HL-60 (cell line): ENCODE measurements around the gene IL17B.

Source experiments
- DNase-seq, 2 experiments: peaks; one replicate each; pipeline ENCODE4 v3.0.0-alpha.2; 2010 to 2020; ENCODE audit warnings: low read depth in 1 of 2, low spot score in 1 of 2
- H3K27ac ChIP-seq: fragments of 250-450 bp; sonication (Bioruptor Pico); replicated peaks from 2 replicates; pipeline ENCODE4 v1.5.1; 2020; ENCODE audit warnings: mild to moderate bottlenecking, moderate library complexity
- H3K27me3 ChIP-seq: fragments of 250-450 bp; sonication (Bioruptor Pico); 2 replicates; pipeline ENCODE4 v1.5.1; 2021; ENCODE audit warnings: mild to moderate bottlenecking, moderate library complexity; ENCODE audit not compliant: insufficient read depth, poor library complexity, severe bottlenecking
- H3K4me3 ChIP-seq: replicated peaks from 2 replicates; pipeline ENCODE4 v1.5.1; 2011; ENCODE audit warnings: mild to moderate bottlenecking, control low read depth, low read length; ENCODE audit not compliant: insufficient read depth
- GABPA ChIP-seq: IDR thresholded peaks from 2 replicates; pipeline ENCODE4 v1.6.1; 2012; ENCODE audit warnings: low read depth
- POLR2AphosphoS5 ChIP-seq: IDR thresholded peaks from 2 replicates; pipeline ENCODE4 v1.6.1; 2012; ENCODE audit warnings: low read depth
- REST ChIP-seq: IDR thresholded peaks from 2 replicates; pipeline ENCODE4 v1.6.1; 2012; ENCODE audit warnings: low read depth; ENCODE audit not compliant: insufficient replicate concordance
- SPI1 ChIP-seq: IDR thresholded peaks from 2 replicates; pipeline ENCODE4 v1.6.1; 2012; ENCODE audit warnings: low read depth, mild to moderate bottlenecking, borderline replicate concordance
- TF ChIP-seq, protein P1 (sequence below): IDR thresholded peaks from one replicate; pipeline ENCODE4 v1.5.1; 2011; ENCODE audit warnings: low read length, control low read depth, inconsistent platforms; ENCODE audit not compliant: insufficient read depth

IL17B gene

DNA sequence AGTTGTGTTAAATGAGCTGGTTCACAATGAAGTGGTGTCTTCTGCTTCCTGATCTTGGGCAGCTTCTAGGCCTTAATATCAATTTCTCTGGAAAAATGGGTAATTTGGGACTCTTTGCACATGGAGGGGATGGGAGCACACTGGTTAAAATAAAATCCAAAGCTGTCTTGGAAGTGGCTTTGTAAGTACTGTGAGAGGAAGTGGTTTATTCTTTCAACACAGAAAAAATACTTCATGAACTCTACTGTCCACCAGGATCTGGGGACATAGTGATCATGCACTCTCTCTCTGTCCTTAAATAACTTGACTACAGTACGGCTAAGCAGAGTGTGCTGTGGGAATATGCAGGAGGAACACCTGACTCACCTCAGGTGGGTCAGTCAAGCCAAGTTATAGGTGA lies 18.8 kb downstream of the IL17B start:
- DNase-seq, result peak in 1 of 2 experiments; percentile 28
- TF ChIP-seq POLR2AphosphoS5 (no peak), SPI1 (peak; percentile 90)
- Histone ChIP-seq H3K27me3 (no peaks in the 10 kb centered on the region), H3K27ac (peak overlapping the region; percentile 52), H3K4me3 (no peak overlapping the region)

DNA sequence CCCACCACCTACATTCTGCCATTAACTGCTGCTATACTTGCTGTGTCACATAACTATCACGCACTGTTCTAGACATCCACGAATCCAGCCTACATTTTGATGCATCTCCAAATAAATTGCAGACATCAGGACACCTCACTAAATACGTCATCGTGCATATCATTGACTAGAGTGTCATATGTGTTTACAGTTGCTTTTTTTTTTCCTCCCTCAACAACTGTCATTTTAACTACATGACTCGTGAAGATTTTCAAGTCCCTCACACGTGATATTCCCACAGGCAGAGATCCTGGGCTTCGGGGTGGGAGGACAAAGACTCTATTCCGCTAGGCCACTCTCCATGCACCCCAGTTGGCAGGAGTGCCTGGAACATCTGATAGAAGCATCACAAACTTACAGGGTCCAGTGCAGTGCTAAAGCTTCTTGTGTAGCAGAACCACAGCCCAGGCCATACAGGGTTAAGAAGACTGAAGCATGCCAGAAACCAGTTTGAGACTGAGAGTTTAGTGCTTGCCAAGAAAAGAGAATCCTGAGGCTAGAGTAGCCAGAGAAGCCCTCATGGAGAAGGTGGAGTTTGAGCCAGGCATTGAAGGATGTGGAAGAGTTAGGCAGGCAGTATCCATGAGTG lies 20.1 kb downstream of the IL17B start:
- TF ChIP-seq, protein P1, sequence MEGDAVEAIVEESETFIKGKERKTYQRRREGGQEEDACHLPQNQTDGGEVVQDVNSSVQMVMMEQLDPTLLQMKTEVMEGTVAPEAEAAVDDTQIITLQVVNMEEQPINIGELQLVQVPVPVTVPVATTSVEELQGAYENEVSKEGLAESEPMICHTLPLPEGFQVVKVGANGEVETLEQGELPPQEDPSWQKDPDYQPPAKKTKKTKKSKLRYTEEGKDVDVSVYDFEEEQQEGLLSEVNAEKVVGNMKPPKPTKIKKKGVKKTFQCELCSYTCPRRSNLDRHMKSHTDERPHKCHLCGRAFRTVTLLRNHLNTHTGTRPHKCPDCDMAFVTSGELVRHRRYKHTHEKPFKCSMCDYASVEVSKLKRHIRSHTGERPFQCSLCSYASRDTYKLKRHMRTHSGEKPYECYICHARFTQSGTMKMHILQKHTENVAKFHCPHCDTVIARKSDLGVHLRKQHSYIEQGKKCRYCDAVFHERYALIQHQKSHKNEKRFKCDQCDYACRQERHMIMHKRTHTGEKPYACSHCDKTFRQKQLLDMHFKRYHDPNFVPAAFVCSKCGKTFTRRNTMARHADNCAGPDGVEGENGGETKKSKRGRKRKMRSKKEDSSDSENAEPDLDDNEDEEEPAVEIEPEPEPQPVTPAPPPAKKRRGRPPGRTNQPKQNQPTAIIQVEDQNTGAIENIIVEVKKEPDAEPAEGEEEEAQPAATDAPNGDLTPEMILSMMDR, result no peak
- TF ChIP-seq REST (no peak), GABPA (no peak), SPI1 (no peak)
- H3K4me3 ChIP-seq, result peak overlapping the region; percentile 97
- no peaks in the 10 kb centered on the region for H3K27me3 ChIP-seq
- peak overlapping the region; percentile 79 for H3K27ac ChIP-seq
- no peak for DNase-seq

DNA sequence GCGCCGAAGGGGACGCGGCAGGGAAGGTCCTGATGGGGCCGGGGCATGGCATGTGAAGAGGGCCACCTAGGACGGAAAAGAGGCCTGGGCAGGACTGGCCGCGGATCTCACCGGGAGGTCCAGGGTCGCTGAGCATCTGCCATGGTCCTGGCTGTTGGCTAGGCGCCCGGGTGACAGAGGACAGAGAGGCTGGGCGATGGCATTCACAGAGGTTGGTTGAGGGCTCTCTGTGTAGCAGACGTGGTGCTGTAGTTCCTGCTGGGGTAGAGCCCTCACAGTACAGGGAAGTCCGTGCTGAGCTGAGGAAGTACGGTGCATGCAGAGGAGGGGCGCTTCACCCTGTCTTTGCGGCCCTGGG lies 20.8 kb downstream of the IL17B start:
- Histone ChIP-seq H3K27ac (peak overlapping the region; percentile 79), H3K27me3 (no peaks in the 10 kb centered on the region), H3K4me3 (peak overlapping the region; percentile 97)
- peak; percentile 38 to 75 for DNase-seq
- TF ChIP-seq SPI1, result peak; percentile 74
- peak; percentile 33; the same call in 1 of the 2 replicates for TF ChIP-seq POLR2AphosphoS5
- TF ChIP-seq REST, result no peak

DNA sequence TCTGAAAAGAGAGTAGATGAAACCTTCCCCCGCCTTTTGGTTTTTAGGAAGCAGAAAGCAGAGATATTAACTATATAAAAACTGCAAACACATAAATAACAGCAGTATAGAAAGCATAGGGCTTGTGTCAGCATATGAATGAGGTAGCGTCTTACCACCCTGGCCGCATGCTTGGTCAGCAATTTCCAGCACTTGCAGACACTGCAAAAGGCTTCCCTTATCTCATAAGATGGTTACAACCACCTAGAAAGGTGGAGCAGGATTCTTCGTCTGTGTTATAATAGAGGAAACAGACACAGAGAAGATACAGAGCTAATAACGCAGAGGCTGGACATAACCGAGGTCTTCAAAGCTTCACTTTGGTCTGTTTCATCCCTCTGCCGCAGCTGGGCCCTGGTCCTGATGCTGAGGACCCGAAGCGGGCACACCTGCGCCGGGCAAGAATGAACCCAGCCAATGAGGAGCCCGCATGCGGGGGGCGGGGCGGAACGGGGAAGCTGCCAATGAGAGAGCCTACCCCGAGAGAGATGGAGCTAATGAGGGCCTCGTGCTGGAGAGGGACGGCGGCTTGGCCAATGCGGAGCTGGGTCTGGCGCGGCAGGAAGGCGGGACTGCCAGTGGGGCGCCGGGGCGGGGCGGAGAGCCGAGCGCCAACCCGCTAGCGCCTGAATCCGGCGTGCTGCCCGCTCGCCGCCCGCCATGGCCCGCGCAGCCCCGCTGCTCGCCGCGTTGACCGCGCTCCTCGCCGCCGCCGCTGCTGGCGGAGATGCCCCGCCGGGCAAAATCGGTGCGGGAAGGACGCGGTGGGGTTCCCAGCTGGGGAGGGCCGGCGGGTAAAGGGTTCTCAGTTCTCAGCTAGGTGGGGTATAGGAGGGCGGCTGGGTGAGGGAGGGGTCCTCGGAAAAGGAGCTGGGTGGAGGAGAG lies 21.5 kb downstream of the IL17B start, which contains the start of gene PCYOX1L:
Gene PCYOX1L (plus strand): TSS at position 677 of the 924 bp plus-strand sequence. CDS start 23 bp downstream, at position 700.
- H3K27ac ChIP-seq, result peak within 1 kb of the TSS; percentile 79
- peak; percentile 80 to 98 for DNase-seq
- peak within 1 kb of the TSS; percentile 97 for H3K4me3 ChIP-seq
- TF ChIP-seq REST (no peak), SPI1 (no peak), GABPA (no peak), POLR2AphosphoS5 (no peak; the same call in none of the 2 replicates)
- TF ChIP-seq, protein P1, result no peak
- no peaks in the 10 kb centered on the region for H3K27me3 ChIP-seq
